ENCODE data around the gene POLR2L. TPM values are rescaled to one million over a fixed set of nuclear protein-coding genes. Genes with fewer than 3 reads are reported as not detected.

POLR2L gene
- 139 and 191 TPM in 2 replicates for total RNA-seq (2014; rRNA removed; shearing (Covaris generic))

DNA sequence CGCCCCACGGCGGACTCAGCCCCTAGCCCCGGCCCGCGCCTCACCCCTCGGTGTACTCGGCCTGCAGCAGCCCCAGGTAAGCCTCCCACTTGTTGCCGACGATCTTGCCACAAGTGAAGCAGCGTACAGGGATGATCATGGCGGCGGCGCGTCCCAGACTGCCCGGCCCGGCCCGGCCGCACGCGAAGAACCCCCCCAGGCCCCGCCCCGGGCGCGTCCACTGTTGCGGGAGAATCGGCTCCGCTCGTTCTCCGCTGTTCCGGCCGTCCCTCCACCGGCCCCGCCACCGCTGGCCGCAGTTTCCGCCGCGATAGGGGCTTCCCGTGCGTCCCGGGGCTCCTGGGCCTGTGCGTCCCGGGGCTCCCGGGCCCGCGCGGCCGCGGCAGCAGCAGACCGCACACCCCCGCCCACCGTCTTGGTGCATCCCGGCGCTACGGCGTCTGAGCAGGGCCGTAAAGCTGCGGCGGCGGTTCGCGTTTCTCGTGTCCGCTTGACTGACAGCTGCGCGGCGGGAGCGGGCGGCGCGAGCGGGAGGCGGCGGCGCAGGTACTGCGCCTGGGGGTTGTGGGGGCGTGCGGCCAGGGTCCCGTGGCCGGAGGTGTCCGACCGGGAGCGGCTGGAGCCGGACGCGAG, at the start of gene POLR2L, which contains the start of gene TSPAN4:
Gene POLR2L, minus strand, starts transcription at position 160 of the 633 bp plus-strand sequence. Its CDS starts 21 bp downstream, at position 139.
Gene TSPAN4, plus strand, starts transcription at position 483 of the 633 bp plus-strand sequence. CDS start 7,453 bp downstream, outside the sequence.
- in situ Hi-C loops (cut with HindIII; ENCODE audit: low sequenced_read_pairs): no loop called here
- DNase-seq (ENCODE audit: low spot score): peak; percentile 84

DNA sequence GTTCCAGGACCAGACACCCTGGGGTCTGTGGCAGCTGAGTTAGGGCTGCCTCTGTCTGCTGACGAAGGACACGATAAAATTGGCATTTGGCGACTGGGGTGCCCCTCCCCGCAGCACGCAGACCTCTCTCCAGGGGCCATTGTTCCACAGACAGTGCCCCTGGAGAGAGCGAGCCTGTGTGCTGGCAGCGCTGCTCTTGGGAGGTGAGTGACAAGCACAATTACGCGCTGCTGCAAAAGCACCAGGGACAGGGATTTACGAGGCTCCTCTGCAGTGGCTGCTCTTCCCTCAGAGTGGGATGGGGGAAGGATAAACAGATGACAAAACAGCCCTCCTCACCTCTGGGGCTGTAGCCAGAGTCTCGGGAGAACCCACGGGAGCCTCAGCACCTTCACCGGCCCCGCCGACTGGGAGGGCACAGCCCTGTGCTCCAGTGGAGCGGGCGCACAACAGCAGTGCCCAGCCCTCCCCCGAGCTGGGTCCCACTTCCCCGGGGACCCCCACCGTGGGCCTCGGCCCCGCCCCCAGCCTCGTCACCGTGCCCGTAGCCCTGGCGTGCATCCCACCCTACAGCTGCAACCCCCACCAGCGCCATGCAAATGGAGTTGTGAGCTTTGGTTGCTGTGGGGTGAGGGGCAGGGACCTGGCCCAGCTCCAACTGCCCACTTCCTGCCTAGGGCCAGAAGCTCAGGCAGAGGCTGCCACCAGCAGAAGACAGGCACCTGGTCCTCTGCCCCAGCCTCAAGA, 48.6 kb upstream of the POLR2L start:
- DNase-seq (ENCODE audit: low spot score): no peak
- in situ Hi-C loops (cut with HindIII; ENCODE audit: low sequenced_read_pairs): no loop called here

DNA sequence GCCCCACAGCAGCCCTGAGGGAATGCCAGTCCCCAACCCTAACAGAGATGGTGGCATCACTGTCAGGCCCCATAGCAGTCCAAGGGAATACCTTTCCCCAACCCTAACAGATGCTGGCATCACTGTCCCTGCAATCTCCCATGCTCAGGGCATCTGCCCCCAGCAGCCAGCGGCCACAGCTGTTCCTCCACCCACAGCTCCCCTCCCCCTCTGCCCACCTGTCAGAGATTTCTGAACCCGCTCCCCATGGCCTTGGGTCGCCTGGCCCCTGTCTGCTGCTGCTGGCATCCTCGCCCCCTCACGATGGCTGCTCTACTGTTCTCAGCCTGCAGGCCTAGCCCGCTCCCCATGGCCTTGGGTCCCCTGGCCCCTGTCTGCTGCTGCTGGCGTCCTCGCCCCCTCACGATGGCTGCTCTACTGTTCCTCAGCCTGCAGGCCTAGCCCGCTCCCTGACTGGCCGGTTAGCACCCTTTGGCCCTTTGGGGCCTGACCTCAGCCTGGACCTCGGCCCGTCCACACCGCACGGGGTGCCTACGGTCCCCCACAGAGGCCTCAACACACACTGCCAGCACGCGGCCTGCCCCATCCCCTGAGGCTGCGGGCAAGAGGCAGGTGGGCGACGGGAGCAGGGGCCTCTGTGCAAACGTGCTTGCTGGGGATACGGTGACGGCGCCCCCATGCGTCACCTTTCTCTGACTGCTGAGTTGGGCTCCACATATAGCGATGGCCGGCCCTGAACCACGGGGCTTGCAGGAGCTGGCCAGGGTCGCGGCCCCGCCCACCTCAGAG, 47.6 kb upstream of the POLR2L start:
- DNase-seq (ENCODE audit: low spot score): no peak
- in situ Hi-C loops (cut with HindIII; ENCODE audit: low sequenced_read_pairs): no loop called here

DNA sequence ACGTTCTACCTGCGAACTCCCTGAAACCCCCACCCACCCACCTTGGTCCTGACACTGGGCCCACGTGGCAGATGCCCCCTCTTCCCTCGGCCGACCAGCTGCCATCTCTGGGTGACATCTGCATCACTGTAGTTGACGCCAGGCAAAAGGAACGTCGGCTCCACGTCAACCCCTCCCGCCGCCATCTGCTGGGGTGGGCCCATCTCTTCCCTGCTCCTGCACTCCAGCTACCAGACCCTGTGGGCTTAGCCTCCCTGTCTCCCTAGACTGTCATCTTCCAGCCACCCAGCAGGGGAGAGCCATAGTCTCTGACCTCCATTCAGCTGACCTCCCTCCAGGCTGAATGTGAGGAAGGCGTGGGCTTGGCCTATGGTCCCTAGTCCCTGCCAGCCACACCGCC, 46.9 kb upstream of the POLR2L start:
- in situ Hi-C loops (cut with HindIII; ENCODE audit: low sequenced_read_pairs): no loop called here
- DNase-seq (ENCODE audit: low spot score): no peak

DNA sequence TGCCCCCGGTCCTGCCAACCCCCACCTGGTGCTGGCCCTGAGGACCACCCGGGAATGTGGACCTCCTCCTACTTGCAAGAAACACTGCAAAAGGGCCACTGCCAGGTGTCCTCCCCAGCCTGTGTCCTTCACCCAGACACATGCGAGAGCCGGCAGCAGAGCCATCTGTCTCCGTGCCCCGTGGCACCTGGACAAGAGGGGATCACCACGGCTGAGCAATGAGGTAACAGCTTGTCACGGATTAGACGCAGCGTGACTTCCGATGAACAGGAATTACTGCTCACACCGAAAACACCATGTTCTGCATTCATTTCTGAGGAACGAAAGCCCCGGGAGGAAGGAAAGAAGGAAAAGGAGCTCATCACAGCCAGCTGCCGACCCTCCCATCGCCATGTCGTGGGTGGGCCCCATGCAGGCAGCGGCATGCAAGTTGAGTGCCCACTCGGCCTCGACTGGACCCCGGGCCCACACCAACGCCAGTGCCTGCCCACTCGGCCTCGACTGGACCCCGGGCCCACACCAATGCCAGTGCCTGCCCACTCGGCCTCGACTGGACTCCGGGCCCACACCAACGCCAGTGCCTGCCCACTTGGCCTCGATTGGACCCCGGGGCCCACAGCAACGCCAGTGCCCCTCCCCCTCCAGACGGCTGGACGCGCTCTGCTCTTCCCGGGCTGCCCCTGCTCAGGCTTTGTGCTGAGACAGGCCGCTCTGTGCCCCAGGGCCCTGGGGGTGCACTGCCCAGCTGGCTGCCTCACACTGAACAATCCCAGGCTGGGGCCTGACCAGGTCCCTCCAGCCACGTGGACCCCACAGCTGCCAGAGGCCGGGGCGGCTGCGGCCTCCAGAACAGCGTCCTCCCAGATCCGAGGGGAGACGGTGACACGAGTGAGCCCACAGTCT, 46.2 kb upstream of the POLR2L start:
- in situ Hi-C loops (cut with HindIII; ENCODE audit: low sequenced_read_pairs): no loop called here
- DNase-seq (ENCODE audit: low spot score): peak; percentile 98

DNA sequence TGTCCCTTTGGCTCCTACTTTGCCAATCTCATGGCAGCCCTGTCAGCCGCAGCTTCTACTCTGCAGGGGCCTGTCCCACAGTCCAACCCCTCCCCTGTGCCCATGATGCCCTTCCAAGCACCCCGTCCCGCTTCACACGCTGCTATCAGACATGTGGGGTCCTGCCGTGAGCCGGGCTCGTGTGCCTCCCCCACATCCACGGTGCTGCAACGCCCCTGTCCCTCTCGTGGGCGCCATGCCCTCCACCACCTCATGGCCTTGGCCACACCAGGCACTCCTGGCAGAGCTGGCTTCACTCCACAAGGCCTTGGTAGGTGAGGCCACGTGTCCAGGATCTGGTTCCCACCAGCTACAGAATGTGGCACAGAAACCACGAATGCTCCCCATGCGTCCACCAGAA, 45.3 kb upstream of the POLR2L start:
- DNase-seq (ENCODE audit: low spot score): peak; percentile 33
- in situ Hi-C loops (cut with HindIII; ENCODE audit: low sequenced_read_pairs): no loop called here

DNA sequence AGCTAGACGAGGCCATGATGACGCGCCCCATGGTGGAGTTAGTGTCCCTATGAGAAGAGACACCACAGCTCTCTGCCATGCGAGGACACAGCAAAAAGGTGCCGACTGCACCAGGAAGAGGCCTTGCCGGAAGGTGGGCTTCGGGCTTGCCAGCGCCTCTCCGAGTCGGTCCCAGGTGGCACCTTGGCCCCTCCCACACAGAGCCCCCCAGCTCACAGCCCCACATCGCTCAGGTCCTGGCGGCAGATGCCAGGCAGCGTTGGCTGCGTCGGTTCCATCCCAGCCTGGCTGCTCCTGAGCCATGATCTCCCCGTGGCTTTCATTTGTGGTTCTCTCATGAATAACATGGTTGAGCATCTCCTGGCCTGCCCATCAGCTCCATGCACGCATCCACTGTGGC, 44.2 kb upstream of the POLR2L start:
- no peak for DNase-seq (ENCODE audit: low spot score)
- in situ Hi-C loops (cut with HindIII; ENCODE audit: low sequenced_read_pairs): no loop called here

DNA sequence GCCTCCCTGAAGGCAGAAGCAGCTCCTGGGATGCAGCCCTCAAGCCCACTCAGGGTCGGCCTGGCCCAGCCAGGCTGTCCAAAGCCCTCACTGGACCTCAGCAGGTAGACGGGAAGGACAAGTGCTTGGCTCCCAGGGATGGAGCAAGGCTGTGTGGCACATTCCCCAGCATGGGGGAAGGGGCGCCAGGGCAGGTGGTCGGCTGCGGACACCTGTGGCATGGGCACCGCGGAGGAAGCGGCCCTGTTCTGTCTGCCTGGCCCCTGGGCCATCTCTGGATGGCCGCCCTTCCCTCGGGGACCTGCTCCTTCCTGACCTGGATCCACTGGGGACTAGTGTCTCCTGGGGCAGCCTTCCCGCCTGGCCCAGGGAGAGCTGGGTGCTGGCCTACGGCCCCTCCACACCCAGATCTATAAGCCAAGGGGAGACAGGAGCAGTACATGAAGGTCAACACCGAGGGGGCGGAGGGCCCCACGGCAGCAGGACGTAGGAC, 42.3 kb upstream of the POLR2L start:
- no peak for DNase-seq (ENCODE audit: low spot score)
- in situ Hi-C loops (cut with HindIII; ENCODE audit: low sequenced_read_pairs): no loop called here

DNA sequence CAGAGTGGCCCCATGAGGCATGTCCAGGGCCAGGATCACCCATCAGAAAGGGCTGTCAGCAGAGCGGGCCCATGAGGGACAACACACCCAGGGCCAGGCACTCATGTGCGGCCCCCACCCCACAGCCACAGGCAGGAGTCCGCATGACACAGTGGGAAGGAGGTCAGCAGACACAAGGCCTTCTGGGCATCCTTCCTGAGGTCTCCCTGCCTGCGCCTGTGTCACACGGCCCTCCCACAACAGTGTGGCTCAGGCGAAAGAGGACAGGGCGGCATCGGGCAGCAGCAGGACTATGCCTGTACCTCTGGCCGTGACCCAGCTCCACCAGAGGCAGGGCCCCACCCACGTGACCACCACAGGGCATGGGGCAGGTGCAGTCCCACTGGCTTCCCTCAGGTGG, 41.2 kb upstream of the POLR2L start:
- in situ Hi-C loops (cut with HindIII; ENCODE audit: low sequenced_read_pairs): no loop called here

DNA sequence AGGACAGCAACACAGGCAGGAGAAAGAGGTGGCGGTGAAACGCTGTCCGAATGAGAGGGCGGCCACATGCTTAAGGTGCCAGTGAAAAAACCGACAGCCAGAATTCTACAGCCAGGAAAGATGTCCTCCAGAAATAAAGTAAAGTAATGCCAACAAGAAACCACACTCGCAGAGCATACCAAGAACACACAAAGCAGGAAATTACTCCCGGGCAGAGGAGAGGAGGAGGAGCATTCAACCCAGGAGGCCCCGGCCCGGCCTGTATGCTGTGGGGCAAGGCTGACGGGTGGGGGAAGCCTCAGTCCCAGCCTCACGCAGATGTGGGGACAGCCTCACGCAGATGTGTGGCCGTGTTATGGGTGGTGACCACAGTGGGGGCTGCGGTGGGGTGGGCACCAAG, 40.3 kb upstream of the POLR2L start:
- DNase-seq (ENCODE audit: low spot score): no peak
- in situ Hi-C loops (cut with HindIII; ENCODE audit: low sequenced_read_pairs): no loop called here

More for the DNA sequence above, 41.2 kb upstream of the POLR2L start:
- no peak for DNase-seq (ENCODE audit: low spot score)

DNA sequence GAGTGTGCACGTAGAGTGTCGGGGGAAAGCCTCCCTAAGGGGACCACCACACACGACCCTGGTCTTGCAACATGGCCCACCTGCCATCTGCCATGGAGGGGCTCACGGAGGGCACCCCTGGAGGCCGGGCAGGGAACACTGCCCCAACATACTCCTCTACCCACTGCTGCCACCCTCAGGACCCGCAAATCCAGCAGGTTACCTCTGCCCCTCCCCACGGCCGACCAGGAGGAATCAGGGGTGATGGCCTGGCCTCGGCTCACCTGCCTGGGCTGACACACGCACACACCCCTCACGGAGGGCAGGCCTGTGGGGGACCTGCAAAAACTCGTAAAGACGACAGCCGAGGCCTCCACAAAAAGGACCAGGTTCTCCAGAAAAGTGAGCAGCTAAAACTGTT, 38.1 kb upstream of the POLR2L start:
- no peak for DNase-seq (ENCODE audit: low spot score)
- in situ Hi-C loops (cut with HindIII; ENCODE audit: low sequenced_read_pairs): no loop called here

DNA sequence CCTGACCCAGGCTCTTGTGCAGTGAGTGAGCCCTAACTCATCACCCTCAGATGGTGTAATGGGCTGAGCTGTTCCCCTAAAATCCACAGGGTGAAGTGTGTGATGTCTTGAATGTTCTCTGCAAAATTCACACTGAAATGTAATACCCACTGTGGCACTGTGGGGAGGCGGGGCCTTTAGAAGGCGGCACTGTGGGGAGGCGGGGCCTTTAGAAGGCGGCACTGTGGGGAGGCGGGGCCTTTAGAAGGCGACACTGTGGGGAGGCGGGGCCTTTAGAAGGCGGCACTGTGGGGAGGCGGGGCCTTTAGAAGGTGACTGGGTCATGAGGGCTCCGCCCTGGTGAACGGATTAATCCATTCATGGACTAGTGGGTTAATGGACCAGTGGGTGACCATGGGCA, 35.2 kb upstream of the POLR2L start:
- in situ Hi-C loops (cut with HindIII; ENCODE audit: low sequenced_read_pairs): no loop called here
- no peak for DNase-seq (ENCODE audit: low spot score)

DNA sequence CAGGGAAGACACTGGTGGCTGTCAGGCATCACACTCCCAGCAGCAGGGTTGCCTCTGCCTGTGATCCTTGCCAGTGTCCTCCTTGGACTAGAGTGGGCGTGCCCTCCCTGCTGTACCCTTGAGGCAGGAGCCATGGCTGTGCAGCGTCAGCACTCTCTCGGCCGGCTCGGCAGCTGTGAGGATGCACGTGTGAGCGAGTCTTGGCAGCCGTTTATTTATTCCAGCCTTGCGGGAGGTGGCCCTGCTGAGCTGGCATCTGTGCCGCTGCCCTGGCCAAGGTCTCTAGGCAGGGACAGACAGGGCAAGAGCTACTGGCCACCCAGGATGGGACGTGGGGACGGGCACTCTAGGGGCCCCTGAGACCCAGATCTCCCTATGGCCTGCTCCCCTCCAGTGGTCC, 34.2 kb upstream of the POLR2L start:
- peak; percentile 91 for DNase-seq (ENCODE audit: low spot score)
- in situ Hi-C loops (cut with HindIII; ENCODE audit: low sequenced_read_pairs): no loop called here

DNA sequence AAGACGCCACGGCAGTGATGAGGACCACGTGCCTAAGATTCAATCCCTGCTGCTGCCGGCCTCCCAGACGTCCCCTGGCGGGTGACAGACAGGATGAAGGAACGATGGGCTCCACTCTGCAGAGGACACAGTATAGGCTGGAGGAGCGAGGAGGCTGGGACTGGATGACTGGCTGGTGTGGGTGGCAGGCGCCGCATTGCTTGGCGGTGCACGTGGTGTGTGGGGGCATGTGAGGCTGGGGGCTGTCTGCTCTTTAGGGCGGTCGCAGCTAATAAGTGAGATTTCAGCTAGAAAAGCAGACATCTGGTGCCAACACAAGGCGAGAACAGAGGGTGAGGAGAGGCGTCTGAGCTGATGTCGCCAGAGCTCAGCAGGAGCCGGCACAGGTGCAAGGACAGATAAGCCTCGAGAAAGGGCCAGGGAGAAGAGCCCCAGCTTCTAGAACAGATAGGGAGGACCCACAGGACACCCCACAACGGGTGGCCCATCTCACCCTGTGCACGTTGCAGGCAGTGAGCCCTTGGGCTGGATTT, 33.5 kb upstream of the POLR2L start:
- no peak for DNase-seq (ENCODE audit: low spot score)
- in situ Hi-C loops (cut with HindIII; ENCODE audit: low sequenced_read_pairs): no loop called here

DNA sequence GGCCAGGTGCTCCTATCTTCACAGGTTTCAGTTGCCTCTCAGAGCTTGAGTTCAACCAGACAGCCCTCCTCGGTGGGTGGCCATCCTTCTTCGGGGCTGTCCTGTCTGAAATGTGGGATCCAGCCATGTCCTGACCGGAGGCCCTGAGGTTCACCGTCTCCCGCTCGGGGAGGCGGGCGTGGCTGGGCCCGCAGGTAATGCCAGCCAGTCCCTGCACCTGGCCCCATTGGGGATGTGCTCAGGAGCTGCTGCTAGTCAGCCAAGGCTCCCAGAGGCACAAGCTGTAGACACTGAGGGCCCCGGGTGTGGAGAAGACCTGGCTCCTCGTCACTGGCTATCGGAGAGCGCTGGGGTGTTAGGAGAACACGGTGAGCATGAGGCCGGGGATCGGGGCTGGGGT, 32.9 kb upstream of the POLR2L start:
- no peak for DNase-seq (ENCODE audit: low spot score)
- in situ Hi-C loops (cut with HindIII; ENCODE audit: low sequenced_read_pairs): no loop called here

DNA sequence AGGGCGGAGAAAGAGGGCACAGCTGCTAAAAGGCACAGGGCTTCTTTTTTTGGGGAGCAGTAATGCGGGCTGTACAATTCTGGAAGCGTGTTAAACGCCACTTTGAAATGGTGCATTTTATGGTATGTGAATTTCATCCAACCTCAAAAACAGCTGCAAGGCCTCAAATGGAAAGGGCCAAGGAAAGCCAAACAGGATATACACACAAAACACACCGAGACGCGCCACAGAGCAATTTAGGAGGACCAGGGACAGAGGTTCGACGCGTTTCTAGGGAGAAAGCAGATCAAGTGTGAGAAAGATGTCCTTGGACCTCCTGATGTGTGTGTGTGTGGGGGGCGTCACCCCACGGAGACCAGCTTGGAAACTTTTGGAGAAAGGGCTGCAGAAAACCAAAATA, 31.4 kb upstream of the POLR2L start:
- no peak for DNase-seq (ENCODE audit: low spot score)
- in situ Hi-C loops (cut with HindIII; ENCODE audit: low sequenced_read_pairs): no loop called here

DNA sequence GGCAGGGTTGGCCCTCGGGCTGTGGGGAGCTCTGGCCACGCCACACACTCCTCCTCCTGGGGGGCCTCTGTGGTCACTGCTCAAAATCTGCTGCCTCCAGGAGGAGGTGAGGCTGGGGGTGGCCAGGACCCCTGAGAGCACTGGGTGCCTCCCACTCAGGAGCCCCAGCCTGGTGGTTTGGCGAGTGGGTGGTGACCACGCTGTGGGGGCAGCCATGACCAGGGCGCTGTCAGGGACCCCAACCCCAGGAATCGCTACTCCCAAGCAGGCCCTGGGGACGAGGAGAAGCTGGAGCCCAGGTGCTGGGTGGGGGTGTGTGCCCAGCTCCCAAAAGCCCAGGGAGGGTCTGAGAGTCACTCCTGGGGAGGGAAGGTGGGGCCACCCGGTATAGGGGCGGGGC, 30.5 kb upstream of the POLR2L start:
- DNase-seq (ENCODE audit: low spot score): no peak
- in situ Hi-C loops (cut with HindIII; ENCODE audit: low sequenced_read_pairs): no loop called here

DNA sequence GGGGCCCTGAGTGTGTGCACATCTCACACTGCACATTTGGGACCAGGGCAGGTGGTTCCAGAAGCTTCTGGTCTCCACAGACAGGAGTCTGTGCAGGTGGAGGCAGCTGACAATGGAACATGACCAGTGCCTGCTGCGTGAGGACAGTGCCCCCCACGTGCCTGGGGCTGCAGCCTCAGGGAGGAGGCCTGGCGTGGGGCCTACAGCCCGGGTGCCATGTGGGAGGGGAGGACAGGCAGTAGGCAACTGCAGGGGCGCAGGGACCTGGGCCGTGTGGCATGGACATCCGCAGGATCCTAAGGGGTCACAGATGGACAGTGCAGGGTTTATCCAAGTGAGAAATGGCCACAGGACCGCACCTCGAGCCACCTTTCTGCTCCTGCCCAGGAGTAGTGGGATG, 29.1 kb upstream of the POLR2L start:
- in situ Hi-C loops (cut with HindIII; ENCODE audit: low sequenced_read_pairs): no loop called here
- DNase-seq (ENCODE audit: low spot score): no peak

DNA sequence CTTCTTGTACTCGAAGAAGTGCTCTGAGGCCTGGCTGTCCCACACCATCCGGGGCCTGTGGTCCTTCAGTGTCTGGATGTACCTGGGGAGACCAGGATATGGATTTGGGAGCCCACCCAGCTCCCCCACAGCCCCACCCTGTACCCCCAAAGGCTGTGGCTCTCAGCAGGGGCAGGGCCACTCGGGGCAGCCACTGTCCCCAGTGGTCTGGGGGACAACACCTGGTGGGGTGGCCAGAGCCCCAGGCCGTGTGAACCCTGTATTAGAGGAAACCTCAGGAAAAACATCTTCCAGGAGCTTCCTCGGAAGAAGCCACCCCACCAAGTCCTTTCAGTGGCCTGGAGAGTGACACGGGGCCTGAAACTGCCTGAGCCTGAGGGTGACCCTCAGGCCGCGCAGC, 28.1 kb upstream of the POLR2L start:
- no peak for DNase-seq (ENCODE audit: low spot score)
- in situ Hi-C loops (cut with HindIII; ENCODE audit: low sequenced_read_pairs): no loop called here
